Parathyroid adenoma (tissue), 2 donors: ENCODE measurements around the gene PAK6.

Source experiments
- H2AFZ ChIP-seq: fragments of 300-600 bp; sonication (generic); one replicate; pipeline ENCODE4 v1.7.0; 2017; ENCODE audit warnings: antibody characterized with exemption, mild to moderate bottlenecking
- H3K27ac ChIP-seq: fragments of 300-600 bp; sonication (generic); one replicate; pipeline ENCODE4 v1.7.0; 2017
- H3K27me3 ChIP-seq: fragments of 300-600 bp; sonication (generic); one replicate; pipeline ENCODE4 v1.7.0; 2017; ENCODE audit warnings: low read length; ENCODE audit not compliant: control insufficient read depth, insufficient read depth
- H3K36me3 ChIP-seq: fragments of 300-600 bp; sonication (generic); one replicate; pipeline ENCODE4 v1.7.0; 2017; ENCODE audit warnings: low read length; ENCODE audit not compliant: control insufficient read depth, insufficient read depth
- H3K4me1 ChIP-seq: fragments of 300-600 bp; sonication (generic); one replicate; pipeline ENCODE4 v1.7.0; 2017; ENCODE audit warnings: control low read depth
- H3K4me2 ChIP-seq: fragments of 300-600 bp; sonication (generic); one replicate; pipeline ENCODE4 v1.7.0; 2017; ENCODE audit warnings: low read length
- H3K4me3 ChIP-seq: fragments of 300-600 bp; sonication (generic); one replicate; pipeline ENCODE4 v1.7.0; 2017; ENCODE audit warnings: low read depth, low read length
- H3K79me2 ChIP-seq: fragments of 300-600 bp; sonication (generic); one replicate; pipeline ENCODE4 v1.7.0; 2017; ENCODE audit warnings: control low read depth
- H3K9ac ChIP-seq: fragments of 300-600 bp; sonication (generic); one replicate; pipeline ENCODE4 v1.7.0; 2017; ENCODE audit warnings: mild to moderate bottlenecking
- H3K9me3 ChIP-seq: fragments of 300-600 bp; sonication (generic); one replicate; pipeline ENCODE4 v1.7.0; 2017; ENCODE audit warnings: low read length; ENCODE audit not compliant: control insufficient read depth
- TF ChIP-seq, protein P1 (sequence below): fragments of 300-600 bp; sonication (generic); IDR thresholded peaks from one replicate; pipeline ENCODE4 v1.7.0; 2017; ENCODE audit warnings: antibody characterized with exemption, mild to moderate bottlenecking
- donor health status: primary hyperparathyroidism.

PAK6 gene

DNA sequence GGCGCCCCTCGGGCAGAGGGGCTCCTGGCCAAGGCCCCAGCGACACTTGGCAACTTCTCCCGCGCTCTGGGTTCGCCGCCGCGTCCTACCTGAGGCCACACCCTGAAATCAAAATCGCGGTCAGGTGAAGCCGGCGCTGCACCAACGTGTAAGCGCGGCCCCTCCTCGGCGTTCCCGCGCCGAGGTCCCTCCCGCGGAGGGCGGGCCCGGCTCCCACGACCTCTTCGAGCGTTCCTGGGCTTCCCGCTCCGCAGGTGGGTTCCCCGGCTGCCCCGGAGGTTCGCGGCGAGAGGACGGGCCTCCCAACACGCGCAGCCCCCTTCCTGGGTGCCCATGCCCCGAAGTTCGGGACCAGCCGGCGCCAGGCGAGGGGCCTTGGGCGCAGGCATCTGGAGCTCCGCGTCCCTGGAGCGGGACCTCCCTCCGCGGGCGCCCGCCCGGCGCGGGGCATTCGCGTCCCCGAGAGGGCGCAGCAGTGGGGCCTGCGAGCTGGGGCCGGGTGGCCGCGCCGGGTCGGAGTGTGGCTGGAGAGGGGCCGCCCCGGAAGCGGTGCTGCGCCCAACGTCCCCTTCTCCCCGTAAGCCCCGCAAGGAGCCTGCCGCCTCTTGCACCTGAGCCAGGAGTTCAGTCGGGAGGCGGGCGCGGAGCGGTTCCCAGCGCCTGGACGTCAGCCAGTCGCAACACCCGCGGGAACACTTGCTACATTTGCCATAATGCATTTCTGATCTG is 13.7 kb downstream of the PAK6 start:
- Histone ChIP-seq H3K79me2 (no peaks in the 10 kb centered on the region), H3K4me2 (peak overlapping the region; percentile 89), H3K9ac (no peak overlapping the region), H3K4me3 (peak overlapping the region; percentile 69), H3K9me3 (no peaks in the 10 kb centered on the region), H3K36me3 (no peaks in the 10 kb centered on the region), H3K4me1 (no peaks in the 10 kb centered on the region), H3K27me3 (no peaks in the 10 kb centered on the region), H2AFZ (peak overlapping the region; percentile 90), H3K27ac (no peak overlapping the region)
- TF ChIP-seq, protein P1, sequence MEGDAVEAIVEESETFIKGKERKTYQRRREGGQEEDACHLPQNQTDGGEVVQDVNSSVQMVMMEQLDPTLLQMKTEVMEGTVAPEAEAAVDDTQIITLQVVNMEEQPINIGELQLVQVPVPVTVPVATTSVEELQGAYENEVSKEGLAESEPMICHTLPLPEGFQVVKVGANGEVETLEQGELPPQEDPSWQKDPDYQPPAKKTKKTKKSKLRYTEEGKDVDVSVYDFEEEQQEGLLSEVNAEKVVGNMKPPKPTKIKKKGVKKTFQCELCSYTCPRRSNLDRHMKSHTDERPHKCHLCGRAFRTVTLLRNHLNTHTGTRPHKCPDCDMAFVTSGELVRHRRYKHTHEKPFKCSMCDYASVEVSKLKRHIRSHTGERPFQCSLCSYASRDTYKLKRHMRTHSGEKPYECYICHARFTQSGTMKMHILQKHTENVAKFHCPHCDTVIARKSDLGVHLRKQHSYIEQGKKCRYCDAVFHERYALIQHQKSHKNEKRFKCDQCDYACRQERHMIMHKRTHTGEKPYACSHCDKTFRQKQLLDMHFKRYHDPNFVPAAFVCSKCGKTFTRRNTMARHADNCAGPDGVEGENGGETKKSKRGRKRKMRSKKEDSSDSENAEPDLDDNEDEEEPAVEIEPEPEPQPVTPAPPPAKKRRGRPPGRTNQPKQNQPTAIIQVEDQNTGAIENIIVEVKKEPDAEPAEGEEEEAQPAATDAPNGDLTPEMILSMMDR = no peak

DNA sequence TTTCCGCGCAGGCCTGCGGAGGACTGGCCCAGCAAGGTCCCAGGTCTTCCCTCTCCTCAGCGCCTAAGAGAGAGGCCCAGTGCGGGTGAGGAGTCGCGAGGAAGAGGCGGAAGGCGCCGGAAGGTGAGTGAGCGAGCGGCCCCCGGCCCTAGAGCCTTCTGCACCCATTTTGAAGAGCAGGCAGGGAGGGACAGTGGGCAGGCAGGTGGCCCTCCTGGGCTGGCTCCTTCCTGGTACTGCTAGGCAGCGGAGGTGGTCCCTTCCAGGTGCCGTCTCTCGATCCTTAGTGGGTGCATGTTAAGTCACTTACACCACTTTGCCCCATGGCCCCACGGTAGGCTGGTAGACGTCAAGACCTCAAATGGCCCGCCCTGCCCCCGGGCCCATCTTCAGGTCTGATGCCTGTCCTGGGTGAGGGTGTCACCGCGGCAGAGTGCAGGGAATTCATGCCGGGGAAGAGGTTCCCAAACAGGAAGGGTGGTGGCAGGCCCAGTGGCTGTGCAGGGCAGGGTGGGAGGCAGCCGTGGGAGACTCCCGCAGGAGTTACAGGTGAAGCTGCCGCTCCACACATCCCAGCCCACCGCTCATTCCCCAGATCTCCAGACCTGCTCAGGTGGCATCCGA is 14.4 kb downstream of the PAK6 start:
- no peaks in the 10 kb centered on the region for H3K9me3 ChIP-seq
- H3K36me3 ChIP-seq = no peaks in the 10 kb centered on the region

DNA sequence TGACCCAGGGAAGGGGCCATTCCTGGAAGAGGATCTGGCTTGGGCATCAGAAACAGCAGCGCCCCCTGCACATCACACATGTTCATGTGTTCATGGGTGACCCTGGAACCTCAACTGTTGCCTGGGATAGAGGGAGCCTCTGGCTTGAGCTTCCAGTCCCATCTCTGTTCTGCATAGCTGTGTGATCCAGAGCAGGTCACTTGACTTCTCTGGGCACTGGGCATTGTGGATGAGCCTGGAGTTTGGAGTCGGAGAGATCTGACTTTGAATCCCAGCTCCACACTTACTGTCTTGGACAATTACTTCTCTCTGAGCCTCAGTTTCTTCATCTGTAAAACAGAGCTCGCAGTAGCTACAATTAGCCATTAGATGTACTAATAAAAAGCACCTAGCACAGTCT is 15.6 kb downstream of the PAK6 start:
- Histone ChIP-seq H3K27ac (no peak overlapping the region), H2AFZ (no peak overlapping the region), H3K79me2 (no peaks in the 10 kb centered on the region), H3K4me1 (no peaks in the 10 kb centered on the region), H3K36me3 (no peaks in the 10 kb centered on the region), H3K4me3 (no peak overlapping the region), H3K4me2 (no peak overlapping the region), H3K9me3 (no peaks in the 10 kb centered on the region), H3K9ac (no peak overlapping the region), H3K27me3 (no peaks in the 10 kb centered on the region)
- TF ChIP-seq, protein P1 = no peak

More for the DNA sequence above, 14.4 kb downstream of the PAK6 start:
- Histone ChIP-seq H3K9ac (no peak overlapping the region), H3K4me2 (peak overlapping the region; percentile 89), H3K79me2 (no peaks in the 10 kb centered on the region), H3K27me3 (no peaks in the 10 kb centered on the region), H3K27ac (no peak overlapping the region), H3K4me3 (peak overlapping the region; percentile 69), H3K4me1 (no peaks in the 10 kb centered on the region), H2AFZ (peak overlapping the region; percentile 90)
- TF ChIP-seq, protein P1 = no peak

DNA sequence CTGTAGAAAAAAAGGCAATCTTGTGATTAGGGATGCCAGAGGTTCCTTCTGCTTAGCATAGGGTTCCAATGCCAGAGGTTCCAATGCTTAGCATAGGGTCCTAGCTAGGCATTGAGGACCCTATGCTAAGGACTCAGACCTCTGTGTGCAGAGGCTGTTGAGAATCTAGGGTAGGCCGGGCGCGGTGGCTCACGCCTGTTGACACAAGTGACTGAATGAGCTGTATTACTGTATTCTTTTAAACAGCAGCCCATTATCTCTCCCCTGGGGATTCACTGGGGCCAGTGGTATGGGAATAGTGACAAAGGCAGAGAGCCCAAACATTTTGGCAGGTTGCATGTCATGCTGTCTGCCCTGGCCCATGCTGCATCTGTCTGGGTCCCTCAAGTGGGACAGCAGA is 16.2 kb downstream of the PAK6 start:
- Histone ChIP-seq H3K36me3 (no peaks in the 10 kb centered on the region), H3K9ac (no peak overlapping the region), H3K27ac (no peak overlapping the region), H3K4me2 (no peak overlapping the region), H3K79me2 (no peaks in the 10 kb centered on the region), H3K4me1 (no peaks in the 10 kb centered on the region), H3K4me3 (no peak overlapping the region), H3K9me3 (no peaks in the 10 kb centered on the region), H3K27me3 (no peaks in the 10 kb centered on the region), H2AFZ (no peak overlapping the region)
- TF ChIP-seq, protein P1 = no peak
